Coronary artery (tissue), 2 donors: Measurements from ENCODE around the gene SKP1.

Experiments used
- DNase-seq: peaks from one replicate; pipeline ENCODE4 v3.0.0-alpha.2; 2017; ENCODE audit warnings: low spot score
- H3K27ac ChIP-seq, 2 donors: fragments of 200-600 bp; sonication (generic); one replicate each; pipeline ENCODE4 v1.5.1; 2016 to 2019
- H3K4me3 ChIP-seq: fragments of 200-600 bp; sonication (generic); 2 replicates; pipeline ENCODE4 v1.5.1; 2016; ENCODE audit warnings: mild to moderate bottlenecking, moderate library complexity
- TF ChIP-seq, protein P1 (sequence below): fragments of 200-600 bp; sonication (generic); IDR thresholded peaks from one replicate; pipeline ENCODE4 v1.5.1; 2019; ENCODE audit warnings: antibody characterized with exemption

SKP1 gene

DNA sequence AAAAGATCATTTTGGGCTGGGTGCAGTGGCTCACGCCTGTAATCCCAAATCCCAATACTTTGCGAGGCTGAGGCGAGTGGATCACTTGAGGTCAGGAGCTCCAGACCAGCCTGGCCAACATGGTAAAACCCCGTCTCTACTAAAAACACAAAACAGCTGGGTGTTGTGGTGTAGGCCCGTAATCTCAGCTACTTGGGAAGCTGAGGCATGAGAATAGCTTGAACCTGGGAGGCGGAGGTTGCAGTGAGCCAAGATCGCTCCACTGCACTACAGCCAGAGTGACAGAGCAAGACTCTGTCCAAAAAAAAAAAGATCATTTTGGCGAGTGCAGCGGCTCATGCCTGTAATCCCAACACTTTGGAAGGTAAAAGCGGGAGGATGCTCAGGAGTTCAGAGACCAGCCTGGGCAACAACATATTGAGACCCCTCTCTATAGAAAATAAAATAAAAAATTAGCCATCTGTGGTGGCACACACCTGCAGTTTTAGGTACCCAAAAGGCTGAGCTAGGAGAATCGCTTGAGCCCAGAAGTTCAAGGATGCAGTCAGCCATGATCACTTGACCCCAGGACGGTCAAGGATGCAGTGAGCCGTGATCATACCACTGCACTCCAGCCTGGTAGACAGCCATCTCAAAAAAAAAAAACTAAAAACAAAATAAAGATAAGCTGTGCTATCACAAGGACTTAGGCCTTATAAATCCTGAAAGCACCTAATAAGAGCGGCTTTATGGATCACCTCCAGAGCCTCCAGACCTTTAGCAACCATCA, 32.9 kb upstream of the SKP1 start:
- DNase-seq, result no peak
- Histone ChIP-seq H3K4me3 (no peak overlapping the region), H3K27ac (no peak overlapping the region)
- TF ChIP-seq, protein P1, sequence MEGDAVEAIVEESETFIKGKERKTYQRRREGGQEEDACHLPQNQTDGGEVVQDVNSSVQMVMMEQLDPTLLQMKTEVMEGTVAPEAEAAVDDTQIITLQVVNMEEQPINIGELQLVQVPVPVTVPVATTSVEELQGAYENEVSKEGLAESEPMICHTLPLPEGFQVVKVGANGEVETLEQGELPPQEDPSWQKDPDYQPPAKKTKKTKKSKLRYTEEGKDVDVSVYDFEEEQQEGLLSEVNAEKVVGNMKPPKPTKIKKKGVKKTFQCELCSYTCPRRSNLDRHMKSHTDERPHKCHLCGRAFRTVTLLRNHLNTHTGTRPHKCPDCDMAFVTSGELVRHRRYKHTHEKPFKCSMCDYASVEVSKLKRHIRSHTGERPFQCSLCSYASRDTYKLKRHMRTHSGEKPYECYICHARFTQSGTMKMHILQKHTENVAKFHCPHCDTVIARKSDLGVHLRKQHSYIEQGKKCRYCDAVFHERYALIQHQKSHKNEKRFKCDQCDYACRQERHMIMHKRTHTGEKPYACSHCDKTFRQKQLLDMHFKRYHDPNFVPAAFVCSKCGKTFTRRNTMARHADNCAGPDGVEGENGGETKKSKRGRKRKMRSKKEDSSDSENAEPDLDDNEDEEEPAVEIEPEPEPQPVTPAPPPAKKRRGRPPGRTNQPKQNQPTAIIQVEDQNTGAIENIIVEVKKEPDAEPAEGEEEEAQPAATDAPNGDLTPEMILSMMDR, result no peak

DNA sequence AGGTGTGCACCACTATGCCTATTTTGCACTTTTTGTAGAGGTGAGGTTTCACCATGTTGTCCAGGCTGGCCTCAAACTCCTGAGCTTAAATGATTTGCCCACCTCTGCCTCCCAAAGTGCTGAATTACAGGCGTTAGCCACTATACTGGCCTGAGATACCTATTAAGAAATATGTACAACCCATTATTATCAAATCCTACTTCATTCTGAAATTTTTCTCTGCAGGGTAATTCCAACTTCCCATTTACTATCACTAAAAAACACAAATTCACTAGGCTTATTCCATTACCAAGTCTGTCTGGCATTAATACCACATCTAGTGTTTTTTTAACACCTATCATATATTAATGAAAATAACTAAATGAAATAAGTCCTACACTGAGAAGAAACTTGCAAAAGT, 30.9 kb upstream of the SKP1 start:
- no peak for DNase-seq
- Histone ChIP-seq H3K4me3 (no peak overlapping the region), H3K27ac (no peak overlapping the region)
- TF ChIP-seq, protein P1, result no peak

DNA sequence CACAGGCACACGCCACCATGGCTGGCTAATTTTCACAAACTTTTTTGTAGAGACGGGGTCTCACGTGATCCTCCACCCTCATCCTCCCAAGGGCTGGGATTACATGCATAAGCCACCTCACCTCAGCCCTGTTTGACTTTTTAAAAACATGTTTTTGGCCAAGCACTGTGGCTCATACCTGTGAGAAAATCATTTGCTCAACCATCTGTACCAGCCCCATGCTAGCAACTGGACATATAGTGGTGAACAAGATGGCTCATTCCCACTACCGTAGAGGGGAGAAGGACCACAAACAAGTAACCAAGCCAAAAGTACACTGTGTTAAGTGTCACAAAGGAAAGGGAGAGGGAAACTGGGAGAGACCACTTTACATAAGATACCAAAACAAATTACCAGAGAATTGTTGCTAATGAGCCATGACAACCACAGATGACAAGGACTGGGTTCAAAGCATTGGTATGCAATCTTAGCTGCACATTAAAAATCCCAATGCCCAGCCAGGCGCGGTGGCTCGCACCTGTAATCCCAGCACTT, 29.9 kb upstream of the SKP1 start:
- Histone ChIP-seq H3K4me3 (no peak overlapping the region), H3K27ac (no peak overlapping the region)
- TF ChIP-seq, protein P1, result no peak
- no peak for DNase-seq

DNA sequence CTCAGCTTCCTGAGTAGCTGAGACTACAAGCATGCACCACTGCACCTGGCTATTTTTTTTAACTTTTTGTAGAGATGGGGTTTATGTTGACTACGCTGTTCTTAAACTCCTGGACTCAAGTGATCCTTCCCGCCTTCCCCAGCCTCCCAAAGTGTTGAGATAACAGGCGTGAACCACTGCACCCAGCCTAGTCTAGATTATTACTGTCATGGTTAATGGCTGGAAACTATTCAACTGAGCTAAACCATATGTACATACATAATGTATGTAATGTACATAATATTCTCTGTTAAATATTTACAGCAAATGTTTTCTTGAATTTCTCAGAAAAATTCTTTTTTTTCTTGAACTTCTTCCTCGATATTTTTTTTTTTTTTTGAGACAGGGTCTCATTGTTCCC, 27.8 kb upstream of the SKP1 start:
- H3K27ac ChIP-seq, result no peak overlapping the region
- DNase-seq, result no peak
- H3K4me3 ChIP-seq, result no peak overlapping the region
- TF ChIP-seq, protein P1, result no peak

DNA sequence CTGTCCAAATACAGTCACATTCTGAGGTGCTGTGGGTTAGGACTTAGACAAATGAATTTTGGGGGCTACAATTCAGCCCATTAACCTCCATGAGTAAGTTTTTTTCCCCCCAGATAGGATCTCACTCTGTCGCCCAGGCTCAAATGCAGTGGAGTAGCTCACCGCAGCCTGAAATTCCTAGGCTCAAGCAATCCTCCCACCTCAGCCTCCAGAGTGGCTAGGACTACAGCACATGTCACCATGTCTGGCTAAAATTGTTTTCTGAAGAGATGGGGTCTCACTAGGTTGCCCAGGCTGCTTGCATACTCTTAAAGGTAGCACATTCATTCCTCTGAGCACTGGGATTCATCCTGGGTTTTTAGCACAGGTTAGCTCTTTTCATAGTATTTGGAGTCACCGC, 26.9 kb upstream of the SKP1 start:
- H3K27ac ChIP-seq, result no peak overlapping the region
- DNase-seq, result no peak
- TF ChIP-seq, protein P1, result no peak

DNA sequence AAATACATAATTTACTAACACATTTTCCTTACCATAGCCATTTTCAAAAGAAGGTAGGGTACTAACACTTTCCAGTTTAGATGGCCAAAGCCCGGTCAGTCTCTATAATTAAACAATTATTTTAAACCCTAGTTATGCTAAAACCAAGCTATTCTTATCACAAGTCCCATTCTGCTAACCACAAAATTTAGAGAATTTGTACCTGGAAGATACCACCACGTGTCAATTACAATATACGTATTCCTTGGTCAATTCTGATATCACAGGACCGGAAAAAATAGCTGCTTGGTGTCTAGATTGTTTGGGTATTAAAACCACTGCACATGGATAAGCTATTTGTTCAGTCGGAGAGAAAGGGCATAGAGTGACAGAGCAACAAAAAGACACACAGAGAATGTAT, 18.9 kb upstream of the SKP1 start:
- Histone ChIP-seq H3K4me3 (no peak overlapping the region), H3K27ac (no peak overlapping the region)
- no peak for DNase-seq
- TF ChIP-seq, protein P1, result no peak

More for the DNA sequence above, 26.9 kb upstream of the SKP1 start:
- no peak overlapping the region for H3K4me3 ChIP-seq

DNA sequence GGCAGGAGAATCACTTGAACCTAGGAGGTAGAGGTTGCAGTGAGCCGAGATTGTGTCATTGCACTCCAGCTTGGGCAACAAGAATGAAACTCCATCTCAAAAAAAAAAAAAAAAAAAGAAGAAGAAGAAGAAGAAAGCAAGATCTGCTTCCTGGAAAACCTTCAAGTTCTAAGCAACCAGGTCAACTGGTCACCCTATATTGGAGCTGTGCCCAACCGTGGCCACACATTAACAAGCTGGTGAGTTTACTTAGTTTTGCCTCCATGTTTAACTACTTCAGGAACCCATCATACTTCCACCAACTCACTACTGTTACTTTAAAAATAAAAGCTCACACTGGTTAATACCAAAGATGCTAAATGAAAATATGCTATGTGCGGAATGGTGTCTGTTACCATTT, 12.3 kb upstream of the SKP1 start:
- Histone ChIP-seq H3K4me3 (no peak overlapping the region), H3K27ac (no peak overlapping the region)
- TF ChIP-seq, protein P1, result no peak
- DNase-seq, result no peak
